HUES64 (cell line): ENCODE data around the gene CLIC4.
"Not testable (repeated sequence)": the region's sequence is repeated elsewhere in the genome, so short reads cannot be mapped to it uniquely, and the experiment has no call there.

Source experiments
- H3K27ac ChIP-seq: 2 replicates; pipeline ENCODE4 v1.7.0; 2013; ENCODE audit warnings: low read depth, low read length, inconsistent platforms
- H3K27me3 ChIP-seq: 2 replicates; pipeline ENCODE4 v1.6.1; 2013; ENCODE audit warnings: mild to moderate bottlenecking, low read length; ENCODE audit not compliant: insufficient read depth
- H3K36me3 ChIP-seq: 2 replicates; pipeline ENCODE4 v1.6.1; 2013; ENCODE audit warnings: mild to moderate bottlenecking, low read length; ENCODE audit not compliant: insufficient read depth
- H3K4me1 ChIP-seq: 2 replicates; pipeline ENCODE4 v1.6.1; 2013; ENCODE audit warnings: mild to moderate bottlenecking, low read length, moderate library complexity; ENCODE audit not compliant: insufficient read depth
- H3K4me3 ChIP-seq: 2 replicates; pipeline ENCODE4 v1.5.1; 2013; ENCODE audit warnings: mild to moderate bottlenecking, low read length, moderate library complexity
- H3K9ac ChIP-seq: 2 replicates; pipeline ENCODE4 v1.6.1; 2013; ENCODE audit warnings: mild to moderate bottlenecking, low read depth, low read length
- H3K9me3 ChIP-seq: 2 replicates; pipeline ENCODE4 v1.6.1; 2013; ENCODE audit warnings: low read depth, low read length; ENCODE audit not compliant: insufficient read depth
- WGBS: fragments of 150-250, 120-280 bp; methylation state at CpG from one replicate; pipeline ENCODE4 v1.1.7; 2013; ENCODE audit warnings: missing lambda C conversion rate; 5-methylcytosine and 5-hydroxymethylcytosine counted together

The CLIC4 gene

DNA sequence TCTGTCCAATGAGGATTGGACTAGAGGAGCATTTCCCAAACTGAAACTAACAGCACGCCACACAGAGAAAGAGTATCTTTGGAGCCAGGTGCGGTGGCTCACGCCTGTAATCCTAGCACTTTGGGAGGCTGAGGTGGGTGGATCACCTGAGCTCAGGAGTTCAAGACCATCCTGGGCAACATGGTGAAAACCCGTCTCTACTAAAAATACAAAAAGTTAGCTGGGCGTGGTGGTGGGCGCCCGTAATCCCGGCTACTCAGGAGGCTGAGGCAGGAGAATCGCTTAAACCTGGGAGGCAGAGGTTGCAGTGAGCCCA, 39.2 kb upstream of the CLIC4 start:
- WGBS, result 96% methylated on average over 9 of the region's 9 CpGs
- not testable (repeated sequence) for H3K36me3 ChIP-seq, H3K4me1 ChIP-seq, H3K9me3 ChIP-seq, H3K4me3 ChIP-seq, H3K27ac ChIP-seq, H3K9ac ChIP-seq, H3K27me3 ChIP-seq

DNA sequence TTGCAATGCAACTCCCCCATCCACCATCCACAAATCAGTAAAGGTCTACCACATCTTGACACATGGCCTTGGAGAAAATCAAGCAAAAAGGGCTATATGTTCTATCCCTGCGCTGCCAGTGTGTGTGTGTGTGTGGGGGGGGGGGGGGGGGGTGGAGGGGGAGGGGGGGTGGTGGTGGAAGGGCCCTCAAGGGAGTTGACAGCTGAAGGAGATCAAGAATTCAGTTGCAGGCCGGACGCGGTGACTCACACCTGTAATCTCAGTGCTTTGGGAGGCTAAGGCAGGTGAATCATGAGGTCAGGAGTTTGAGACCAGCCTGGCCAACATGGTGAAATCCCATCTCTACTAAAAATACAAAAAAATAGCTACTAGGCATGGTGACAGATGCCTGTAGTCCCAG, 37.6 kb upstream of the CLIC4 start:
- WGBS, result 87% methylated on average over 3 of the region's 4 CpGs
- no peak overlapping the region for H3K27ac ChIP-seq
- no peak overlapping the region for H3K4me3 ChIP-seq
- peaks cover 9% of the 10 kb centered on the region for H3K4me1 ChIP-seq
- H3K9me3 ChIP-seq, result no peaks in the 10 kb centered on the region
- H3K27me3 ChIP-seq, result no peaks in the 10 kb centered on the region
- no peaks in the 10 kb centered on the region for H3K36me3 ChIP-seq
- H3K9ac ChIP-seq, result no peak overlapping the region

DNA sequence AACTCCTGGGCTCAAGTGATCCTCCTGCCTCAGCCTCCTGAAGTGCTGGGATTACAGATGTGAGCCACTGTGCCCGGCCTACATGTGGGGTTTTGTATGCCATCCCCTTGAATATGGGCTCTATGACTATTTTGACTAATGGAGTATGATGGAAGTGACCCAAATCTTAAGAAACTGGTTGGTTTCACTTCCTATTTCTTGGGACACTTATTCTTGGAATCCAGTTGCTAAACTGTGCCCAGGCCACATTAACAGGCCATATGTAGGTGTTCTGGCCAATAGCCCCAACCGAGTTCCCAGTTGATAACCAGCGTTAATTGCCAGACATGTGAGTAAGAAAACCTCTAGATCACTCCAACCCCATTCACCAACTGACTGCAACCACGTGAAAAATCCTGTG, 36.3 kb upstream of the CLIC4 start:
- Histone ChIP-seq H3K4me1 (peaks cover 9% of the 10 kb centered on the region), H3K36me3 (no peaks in the 10 kb centered on the region), H3K4me3 (no peak overlapping the region), H3K27me3 (no peaks in the 10 kb centered on the region), H3K9ac (no peak overlapping the region), H3K27ac (no peak overlapping the region), H3K9me3 (no peaks in the 10 kb centered on the region)
- 96% methylated on average over 3 of the region's 4 CpGs for WGBS

DNA sequence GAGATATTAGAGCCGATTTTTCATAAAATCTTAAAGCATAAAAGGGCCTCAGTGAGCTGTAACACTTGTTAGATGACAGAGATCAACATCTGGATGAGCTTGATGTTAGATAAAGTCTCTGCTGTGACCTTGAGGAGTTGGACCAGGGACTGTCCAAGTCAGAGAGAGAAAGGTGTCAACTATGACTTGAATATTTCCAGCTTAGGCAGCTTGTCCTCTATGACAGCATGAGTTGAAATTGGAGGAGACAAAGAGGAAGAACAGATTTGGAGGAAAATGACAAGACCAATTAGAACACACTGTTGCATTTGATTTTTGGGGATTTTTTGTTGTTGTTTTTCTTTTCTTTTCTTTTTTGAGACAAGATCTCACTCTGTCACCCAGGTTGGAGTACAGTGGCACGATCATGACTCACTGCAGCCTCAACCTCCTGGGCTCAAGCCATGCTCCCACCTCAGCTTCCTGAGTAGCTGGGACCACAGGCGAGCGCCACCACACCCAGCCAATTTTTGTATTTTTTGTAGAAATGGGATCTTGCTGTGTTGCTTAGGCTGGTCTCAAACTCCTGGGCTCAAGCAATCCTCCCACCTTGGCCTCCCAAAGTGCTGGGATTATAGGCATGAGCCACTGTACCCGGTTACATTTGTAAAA, 35.3 kb upstream of the CLIC4 start:
- Histone ChIP-seq H3K4me1 (peaks cover 6% of the 10 kb centered on the region), H3K9ac (no peak overlapping the region), H3K36me3 (no peaks in the 10 kb centered on the region)

DNA sequence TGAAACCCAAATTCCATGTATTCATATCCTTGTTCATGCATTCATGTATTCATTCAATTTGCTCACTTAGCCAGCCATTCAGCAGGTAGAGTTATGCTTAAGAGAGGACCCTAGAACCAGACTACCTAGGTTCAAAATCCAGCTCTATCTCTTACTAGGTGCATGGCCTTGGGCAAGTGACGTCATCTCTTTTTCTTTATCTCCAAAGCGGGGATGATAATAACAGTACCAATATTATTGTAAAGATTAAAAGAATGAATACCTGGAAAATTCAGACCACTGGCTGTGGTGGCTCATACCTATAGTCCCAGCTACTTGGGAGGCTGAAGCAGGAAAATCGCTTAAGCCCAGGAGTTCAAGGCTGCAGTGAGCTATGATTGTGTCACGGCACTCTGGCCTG, 33.9 kb upstream of the CLIC4 start:
- H3K4me3 ChIP-seq, result no peak overlapping the region
- H3K4me1 ChIP-seq, result no peaks in the 10 kb centered on the region
- 95% methylated on average over 2 of the region's 4 CpGs for WGBS
- no peaks in the 10 kb centered on the region for H3K27me3 ChIP-seq
- no peaks in the 10 kb centered on the region for H3K36me3 ChIP-seq
- no peak overlapping the region for H3K9ac ChIP-seq
- H3K9me3 ChIP-seq, result no peaks in the 10 kb centered on the region
- no peak overlapping the region for H3K27ac ChIP-seq

More for the DNA sequence above, 35.3 kb upstream of the CLIC4 start:
- Histone ChIP-seq H3K4me3 (no peak overlapping the region), H3K27ac (no peak overlapping the region), H3K9me3 (no peaks in the 10 kb centered on the region), H3K27me3 (no peaks in the 10 kb centered on the region)
- 90% methylated on average over 3 of the region's 5 CpGs for WGBS

DNA sequence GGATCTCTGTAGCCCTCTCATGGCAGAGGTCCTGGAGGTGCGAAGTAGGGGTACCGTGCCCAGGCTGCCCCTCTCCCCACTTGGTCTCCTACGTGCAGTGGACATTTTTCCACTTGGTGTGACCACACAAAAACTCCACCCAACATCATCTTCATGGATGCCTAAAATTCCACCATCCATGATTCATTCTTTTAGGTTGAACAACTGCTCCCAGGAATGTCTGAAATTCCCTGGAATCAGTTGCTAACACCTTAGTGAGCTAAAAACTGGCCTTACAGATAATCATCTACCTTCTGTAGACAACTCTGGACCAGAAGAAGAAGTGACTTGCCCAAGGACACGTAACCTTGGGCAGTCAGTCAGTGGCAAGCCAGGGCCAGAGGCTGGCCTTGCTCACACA, 32.1 kb upstream of the CLIC4 start:
- no peaks in the 10 kb centered on the region for H3K36me3 ChIP-seq
- 93% methylated on average over 4 of the region's 4 CpGs for WGBS
- H3K4me3 ChIP-seq, result no peak overlapping the region
- H3K9me3 ChIP-seq, result no peaks in the 10 kb centered on the region
- H3K4me1 ChIP-seq, result no peaks in the 10 kb centered on the region
- H3K27me3 ChIP-seq, result no peaks in the 10 kb centered on the region
- H3K27ac ChIP-seq, result no peak overlapping the region
- no peak overlapping the region for H3K9ac ChIP-seq

DNA sequence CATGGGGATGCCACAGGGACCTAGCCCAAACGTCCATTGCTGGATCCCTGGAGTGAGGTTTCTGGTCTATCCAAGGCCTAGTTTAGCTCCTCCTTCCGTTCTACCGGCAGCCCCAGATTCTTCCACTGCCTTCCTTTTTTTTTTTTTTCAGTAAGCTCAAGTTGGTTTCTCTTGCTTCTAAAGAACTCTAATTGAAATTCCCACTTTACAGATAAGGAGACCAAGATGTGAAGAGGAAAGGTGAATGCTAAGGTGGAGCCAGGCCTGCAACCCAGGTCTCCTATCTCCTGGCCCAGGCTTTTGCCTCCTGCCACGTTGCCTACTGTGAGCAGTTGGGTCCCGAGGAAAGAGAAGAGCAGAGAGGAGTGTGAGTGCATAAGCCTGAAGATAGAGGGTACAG, 31.5 kb upstream of the CLIC4 start:
- no peak overlapping the region for H3K9ac ChIP-seq
- WGBS, result 75% methylated on average over 5 of the region's 5 CpGs
- no peaks in the 10 kb centered on the region for H3K36me3 ChIP-seq
- H3K9me3 ChIP-seq, result no peaks in the 10 kb centered on the region
- H3K27ac ChIP-seq, result no peak overlapping the region
- H3K4me3 ChIP-seq, result no peak overlapping the region
- H3K27me3 ChIP-seq, result no peaks in the 10 kb centered on the region
- H3K4me1 ChIP-seq, result no peaks in the 10 kb centered on the region

DNA sequence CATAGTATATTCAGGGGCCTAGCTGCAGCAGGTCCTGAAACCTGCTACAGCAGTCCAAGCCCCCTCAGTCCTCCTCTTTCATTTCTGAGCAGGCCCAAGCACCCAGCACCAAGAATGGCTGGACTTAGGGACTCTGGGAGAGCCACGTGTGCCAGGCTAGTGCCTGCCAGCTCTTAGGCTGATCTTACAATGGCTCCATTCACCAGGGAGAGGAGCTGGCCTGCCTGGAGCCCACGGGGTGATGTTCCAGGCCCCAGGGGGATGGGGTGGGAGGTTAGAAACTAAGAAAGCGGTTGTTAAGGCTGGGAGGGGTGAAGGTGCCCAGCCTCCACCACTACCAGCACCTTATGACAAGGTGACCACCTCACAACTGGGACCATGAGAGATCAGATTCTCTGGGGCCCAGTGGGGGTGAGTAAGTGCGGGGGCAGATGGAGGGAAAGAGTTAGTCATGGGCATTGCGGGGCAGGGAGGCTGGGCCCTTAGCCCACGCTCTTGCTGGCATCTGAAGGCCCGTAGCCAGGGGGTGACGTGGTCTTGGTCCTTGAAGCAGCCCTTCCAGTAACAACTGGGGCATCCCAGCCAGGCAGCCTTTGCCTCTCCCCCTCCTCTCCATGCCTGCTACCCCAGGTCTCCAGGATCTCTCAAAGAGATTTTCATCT, 30.3 kb upstream of the CLIC4 start:
- WGBS, result 87% methylated on average over 7 of the region's 8 CpGs
- H3K27ac ChIP-seq, result no peak overlapping the region

DNA sequence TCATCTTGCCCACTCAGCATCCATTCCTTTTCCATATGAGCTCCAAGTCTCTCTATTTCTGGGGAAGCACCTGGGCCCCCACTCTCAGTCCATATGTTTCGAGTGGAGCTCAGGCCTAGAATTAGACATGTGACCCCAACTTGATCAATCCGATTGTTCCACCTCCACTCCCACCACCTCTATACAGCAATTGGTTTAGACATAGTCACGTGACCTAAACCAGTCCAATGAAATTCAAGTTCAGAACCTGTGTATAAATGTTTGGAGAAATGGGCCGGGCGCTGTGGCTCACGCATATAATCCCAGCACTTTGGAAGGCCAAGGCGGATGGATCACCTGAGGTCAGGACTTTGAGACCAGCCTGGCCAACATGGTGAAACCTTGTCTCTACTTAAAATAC, 29.6 kb upstream of the CLIC4 start:
- Histone ChIP-seq H3K4me1 (no peaks in the 10 kb centered on the region), H3K4me3 (no peak overlapping the region), H3K27me3 (no peaks in the 10 kb centered on the region), H3K9ac (no peak overlapping the region), H3K9me3 (no peaks in the 10 kb centered on the region), H3K27ac (no peak overlapping the region), H3K36me3 (no peaks in the 10 kb centered on the region)
- 96% methylated on average over 7 of the region's 7 CpGs for WGBS

More for the DNA sequence above, 30.3 kb upstream of the CLIC4 start:
- Histone ChIP-seq H3K36me3 (no peaks in the 10 kb centered on the region), H3K9ac (no peak overlapping the region), H3K4me3 (no peak overlapping the region), H3K27me3 (no peaks in the 10 kb centered on the region), H3K9me3 (no peaks in the 10 kb centered on the region), H3K4me1 (no peaks in the 10 kb centered on the region)

DNA sequence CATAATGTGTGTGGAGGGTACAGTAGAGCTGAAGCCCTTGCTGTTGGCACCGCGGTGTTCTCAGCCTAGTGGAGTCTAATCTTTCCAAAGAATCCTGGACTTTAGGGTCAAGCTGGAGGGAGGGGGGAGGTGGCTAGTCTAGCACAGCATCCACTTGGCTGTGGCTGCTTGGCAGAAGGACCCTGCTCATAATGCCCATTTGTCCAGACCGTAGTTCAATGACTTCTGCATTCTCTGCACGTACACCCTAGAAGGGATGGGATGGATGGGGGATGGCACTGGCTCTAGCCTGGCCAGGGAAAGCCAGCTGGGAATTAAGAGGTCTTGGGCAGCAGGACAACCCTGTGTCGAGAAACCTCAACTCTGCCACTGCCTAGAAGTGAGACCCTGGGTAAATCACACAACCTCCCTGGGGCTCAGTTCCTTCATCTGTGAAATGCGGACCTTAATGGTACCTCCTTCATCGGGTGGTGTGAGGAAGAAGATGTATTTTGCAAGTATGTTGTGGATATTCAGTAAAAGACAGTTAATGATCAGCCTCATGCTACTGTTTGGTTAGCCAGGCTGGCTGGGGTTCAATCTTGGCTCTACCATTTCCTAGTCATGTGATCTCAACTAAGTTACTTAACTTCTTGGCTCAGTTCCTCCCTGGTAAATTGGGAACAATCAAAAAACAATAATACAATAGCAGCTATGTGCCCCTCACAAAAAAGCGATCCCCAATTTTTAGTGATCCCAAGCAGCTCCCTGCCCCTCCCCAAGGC, 27.2 kb upstream of the CLIC4 start:
- no peaks in the 10 kb centered on the region for H3K27me3 ChIP-seq
- no peaks in the 10 kb centered on the region for H3K9me3 ChIP-seq
- 97% methylated on average over 8 of the region's 8 CpGs for WGBS
- no peak overlapping the region for H3K9ac ChIP-seq
- no peaks in the 10 kb centered on the region for H3K4me1 ChIP-seq
- no peak overlapping the region for H3K4me3 ChIP-seq
- no peaks in the 10 kb centered on the region for H3K36me3 ChIP-seq
- H3K27ac ChIP-seq, result no peak overlapping the region

DNA sequence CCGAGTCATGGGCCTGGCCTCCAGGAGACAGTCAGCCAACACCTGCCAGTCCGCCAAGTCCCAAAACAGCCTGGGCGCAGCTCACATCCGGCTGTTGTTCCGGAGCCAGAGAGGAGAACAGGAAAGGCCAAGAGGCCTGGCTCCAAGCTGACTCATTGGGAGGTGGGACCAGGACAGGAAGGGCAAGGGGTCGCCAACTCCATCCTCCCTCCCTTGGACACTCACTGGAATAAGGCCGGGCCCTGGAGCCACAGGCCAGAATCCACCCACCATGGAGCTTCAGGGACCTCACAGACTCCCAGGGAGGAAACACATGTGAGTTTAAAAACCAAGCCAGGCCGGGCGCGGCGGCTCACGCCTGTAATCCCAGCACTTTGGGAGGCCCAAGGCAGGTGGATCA, 25.1 kb upstream of the CLIC4 start:
- Histone ChIP-seq H3K36me3 (no peaks in the 10 kb centered on the region), H3K4me3 (no peak overlapping the region), H3K9me3 (no peaks in the 10 kb centered on the region), H3K27ac (no peak overlapping the region), H3K27me3 (no peaks in the 10 kb centered on the region), H3K4me1 (peaks cover 10% of the 10 kb centered on the region), H3K9ac (no peak overlapping the region)
- WGBS, result 90% methylated on average over 12 of the region's 12 CpGs
